Measurements from ENCODE around the gene PRPF19. TPM values are rescaled to one million over a fixed set of nuclear protein-coding genes. Genes with fewer than 3 reads are reported as not detected.

PRPF19 gene
- polyA plus RNA-seq, 4 donors: 113 to 153 (median 130) TPM

DNA sequence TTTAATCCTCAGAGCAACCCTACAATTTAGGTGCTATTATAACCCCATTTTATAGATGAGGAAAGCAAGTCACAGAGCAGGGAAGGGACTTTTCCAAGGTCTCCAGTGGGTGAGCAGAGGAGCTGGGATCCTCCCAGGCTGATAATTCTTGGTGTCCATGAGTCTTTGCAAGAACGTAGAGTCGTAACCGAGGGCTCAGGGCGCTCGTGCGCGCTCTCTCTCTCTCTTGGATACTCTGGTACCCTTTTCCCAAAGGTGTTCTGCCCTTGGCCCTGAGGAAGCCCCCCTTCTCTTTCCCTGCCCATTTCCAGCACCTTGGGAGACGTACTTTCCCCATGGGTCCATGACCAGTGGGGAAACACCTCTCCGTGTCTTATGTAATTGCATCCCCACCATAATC is 44.2 kb downstream of the PRPF19 start:
- no peak for DNase-seq (ENCODE audit: low read depth in 4 of 4, low spot score in 2 of 4)

DNA sequence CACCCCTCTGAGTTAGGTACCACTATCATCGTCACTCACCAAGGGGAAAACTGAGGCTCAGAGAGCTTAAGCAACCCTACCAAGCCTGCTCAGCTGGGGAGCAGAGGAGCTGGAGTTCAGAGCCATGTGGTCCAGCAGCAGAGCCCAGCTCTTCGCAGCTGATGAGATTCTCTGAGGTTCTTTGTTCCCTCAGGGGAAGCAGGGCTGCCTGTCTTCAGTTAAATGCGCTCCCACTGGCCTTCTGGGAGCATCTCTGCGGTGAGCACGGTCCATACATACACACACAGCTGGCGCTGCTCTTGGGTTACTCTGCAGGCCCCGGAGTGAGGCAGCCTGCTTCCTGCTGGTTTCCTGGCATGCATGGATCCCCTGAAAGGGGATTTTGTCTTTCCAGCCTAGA is 45.4 kb downstream of the PRPF19 start:
- DNase-seq (ENCODE audit: low read depth in 4 of 4, low spot score in 2 of 4): no peak

DNA sequence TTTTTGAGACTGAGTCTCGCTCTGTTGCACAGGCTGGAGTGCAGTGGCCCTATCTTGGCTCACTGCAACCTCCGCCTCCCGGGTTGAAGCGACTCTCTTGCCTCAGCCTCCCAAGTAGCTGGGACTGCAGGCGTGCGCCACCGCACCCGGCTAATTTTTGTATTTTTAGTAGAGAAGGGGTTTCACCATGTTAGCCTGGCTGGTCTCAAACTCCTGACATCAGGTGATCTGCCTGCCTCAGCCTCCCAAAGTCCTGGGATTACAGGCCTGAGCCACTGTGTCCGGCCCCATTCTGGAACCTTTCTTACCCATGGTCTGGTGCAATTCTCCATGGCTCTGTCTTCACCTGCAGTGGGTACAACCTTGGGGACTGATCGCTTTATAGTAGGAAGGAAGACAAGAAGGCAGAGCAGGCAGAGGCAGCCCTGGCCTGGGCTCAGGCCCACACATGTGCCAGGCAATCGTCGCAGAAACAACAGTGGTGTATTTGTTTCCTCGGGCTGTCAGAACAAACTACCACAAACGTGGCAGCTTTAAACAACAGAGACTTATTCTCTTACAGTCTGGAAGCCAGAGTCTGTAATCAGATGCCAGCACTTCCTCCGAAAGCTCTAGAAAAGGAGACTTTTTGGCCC is 46.7 kb downstream of the PRPF19 start:
- no peak for DNase-seq (ENCODE audit: low read depth in 4 of 4, low spot score in 2 of 4)

DNA sequence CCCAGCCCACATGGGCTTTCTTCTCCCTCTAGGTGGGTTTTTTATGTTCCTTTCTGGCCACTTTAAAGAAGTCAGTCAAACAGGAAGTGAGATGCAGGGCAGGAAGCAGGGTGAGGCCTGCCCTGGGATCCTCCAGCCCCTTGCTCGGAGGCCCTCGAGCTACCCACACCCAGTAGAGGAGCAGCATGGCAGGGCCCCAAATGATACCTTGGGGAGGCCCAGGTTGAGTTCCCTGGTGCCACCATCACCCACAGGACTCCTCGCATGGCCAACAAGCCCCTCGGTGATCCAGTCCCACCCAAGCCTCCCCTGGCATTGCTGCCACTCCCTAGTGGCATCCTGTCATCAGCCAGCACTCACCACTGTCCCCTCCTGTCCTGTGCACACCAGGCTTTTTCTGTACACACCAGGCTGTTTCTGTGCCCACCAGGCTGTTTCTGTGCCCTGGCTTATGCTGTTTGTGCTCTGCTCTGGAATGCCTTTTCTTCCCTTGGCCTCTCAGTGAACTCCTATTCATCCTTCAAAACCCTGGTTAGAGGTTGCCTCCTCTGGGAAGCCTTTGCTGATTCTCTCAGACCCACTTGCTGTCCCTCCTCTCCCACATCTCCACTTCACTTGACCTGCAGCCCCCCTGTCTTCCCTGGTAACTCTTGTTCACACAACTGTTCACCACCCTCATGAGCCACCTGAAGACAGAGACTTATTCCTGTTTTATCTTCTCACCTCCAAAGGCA is 47.5 kb downstream of the PRPF19 start:
- no peak for DNase-seq (ENCODE audit: low read depth in 4 of 4, low spot score in 2 of 4)

DNA sequence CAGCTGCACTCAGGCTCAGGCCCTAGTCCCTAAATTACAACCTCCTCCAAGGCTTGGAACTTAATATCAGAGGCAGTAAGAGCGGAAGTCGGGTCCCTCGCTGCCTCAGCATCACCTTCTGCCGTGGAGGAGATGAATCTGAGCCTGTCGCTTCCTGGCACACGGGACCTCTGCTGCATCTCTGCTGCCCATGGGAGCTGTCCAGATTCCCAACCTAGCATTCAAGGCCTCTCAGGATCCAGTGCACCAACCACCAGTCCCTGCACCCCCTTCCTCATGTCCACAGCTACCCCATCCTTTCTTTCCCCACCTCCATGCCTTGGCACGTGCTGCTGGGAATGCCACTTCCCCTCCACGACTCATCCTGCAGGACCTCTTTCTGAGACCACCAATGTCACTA is 48.1 kb downstream of the PRPF19 start:
- DNase-seq (ENCODE audit: low read depth in 4 of 4, low spot score in 2 of 4): no peak

DNA sequence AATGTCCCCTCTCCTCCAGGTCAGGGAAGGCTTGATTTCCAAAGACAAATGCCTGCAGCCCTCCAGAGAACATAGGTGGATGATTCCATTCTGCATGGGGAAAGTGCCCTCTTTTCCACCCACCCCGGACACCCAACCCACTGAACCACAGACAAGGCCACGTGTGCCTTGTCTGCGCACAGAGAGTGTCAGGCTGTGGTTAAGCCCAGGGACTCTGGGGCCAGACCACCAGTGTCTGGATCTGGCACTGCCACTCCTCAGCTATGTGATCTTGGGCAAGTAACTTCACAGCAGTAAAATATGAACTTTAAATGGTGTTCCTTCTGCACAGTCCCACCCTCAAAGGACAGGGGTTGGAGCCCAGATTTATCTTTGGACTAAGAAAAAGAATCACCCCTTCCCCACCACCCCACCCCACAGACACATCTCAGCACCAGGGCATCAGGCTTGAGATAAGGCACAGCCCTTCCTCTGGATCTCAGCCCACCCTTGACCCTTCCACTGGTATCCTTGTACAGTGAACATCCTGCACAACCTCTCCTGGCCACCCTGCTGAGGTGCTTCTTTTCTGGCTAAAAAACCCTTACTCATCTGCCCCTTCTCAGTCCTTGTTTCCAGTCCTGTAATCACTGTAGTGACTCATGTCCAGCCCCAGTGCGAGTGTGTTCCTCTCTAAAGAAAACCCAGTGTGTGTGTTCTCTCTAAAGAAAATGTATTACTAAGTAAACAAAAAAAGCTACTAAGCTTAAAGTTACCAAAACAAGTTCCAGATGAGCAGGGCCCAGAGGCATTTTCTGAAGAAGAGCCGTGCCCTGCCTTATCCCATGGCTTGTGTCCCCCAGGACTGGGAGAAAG is 48.8 kb downstream of the PRPF19 start:
- no peak for DNase-seq (ENCODE audit: low read depth in 4 of 4, low spot score in 2 of 4)

DNA sequence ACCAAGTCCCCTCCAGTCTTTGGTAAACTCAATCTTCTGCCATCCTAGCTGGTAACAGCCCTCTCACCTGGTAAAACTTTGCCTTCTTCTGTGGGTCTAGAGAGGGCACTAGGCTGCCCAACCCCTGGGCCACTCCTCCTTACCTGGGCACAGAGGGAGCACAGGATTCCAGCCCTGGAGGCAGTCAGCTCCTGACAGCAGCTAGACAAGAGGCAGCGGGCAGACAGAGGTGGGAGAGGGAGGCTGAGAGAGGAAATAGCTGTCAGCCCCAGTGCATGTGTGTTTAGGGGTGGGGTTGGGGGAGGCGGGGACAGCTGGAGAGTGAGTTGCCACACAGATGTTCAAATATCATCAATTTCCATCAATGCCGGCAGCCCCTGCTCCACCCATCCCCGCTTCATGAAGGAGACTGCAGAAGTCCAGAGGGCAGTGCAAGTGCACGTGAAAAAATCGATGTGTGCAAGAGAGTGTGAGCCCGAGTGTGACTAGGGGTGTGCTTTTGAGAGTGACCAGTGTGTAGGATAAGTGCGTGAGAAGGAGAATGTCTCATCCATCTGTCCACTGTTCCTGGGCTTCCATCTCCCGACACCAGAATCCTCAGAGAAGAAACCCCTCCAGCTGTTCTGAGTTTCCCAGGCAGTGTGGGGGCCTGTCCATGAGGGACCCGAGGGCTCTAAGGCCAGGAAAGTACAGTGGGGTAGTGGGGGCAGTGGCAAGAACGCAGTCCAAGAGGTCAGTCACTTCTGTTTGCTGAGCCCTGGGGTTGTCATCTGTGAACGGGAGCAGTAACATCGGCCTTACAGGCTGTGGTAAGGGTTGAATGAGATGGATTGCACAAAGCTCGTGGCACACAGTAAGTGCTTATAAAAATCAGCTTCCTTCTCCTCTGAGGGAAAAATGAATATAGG is 50.4 kb downstream of the PRPF19 start, which contains the start of gene PTGDR2:
Gene PTGDR2, minus strand, starts transcription at position 225 of the 908 bp plus-strand sequence. CDS start 2,228 bp downstream, outside the sequence.
- no peak for DNase-seq (ENCODE audit: low read depth in 4 of 4, low spot score in 2 of 4)

DNA sequence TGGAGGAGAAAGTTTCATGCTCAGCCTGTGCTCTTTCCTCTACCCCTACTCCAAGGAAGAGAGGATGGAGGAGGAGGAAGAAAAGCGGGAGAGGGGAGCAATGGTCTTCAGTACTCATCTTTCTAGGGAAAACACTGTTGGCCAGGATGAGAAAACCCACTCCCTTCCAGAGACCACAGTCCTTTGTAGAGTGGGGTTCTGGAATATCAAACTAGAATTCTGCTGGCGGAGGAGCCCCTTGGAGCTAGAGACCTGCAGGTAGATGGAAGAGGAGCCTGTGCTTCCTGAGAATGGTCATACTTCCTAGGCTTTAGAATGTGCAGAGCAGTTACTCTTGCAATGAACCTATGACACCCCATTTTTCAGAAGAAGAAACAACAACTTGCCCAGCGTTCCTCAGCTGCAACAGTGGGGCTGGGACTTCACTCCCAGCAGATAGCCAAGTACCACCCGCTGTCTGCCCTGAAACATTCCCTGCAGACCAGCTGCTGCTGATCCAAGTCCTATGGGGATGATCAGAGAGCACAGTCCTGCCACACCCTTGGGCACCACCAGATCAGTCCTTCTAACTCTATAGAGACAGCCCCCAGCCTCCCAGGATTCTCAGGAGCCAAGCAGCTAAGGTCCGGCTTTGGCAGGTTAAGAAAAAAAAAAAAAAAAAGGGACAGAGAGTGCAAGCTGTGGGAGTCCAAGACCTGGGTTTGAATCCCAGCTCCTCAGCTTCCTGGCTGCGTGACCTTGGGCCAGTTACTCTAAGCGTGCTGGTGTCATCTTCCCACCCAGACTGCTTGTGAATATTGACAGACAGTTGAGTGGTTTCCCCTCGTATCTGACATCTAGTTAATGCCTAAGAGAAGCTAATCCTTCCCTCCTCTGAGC is 51.3 kb downstream of the PRPF19 start:
- DNase-seq (ENCODE audit: low read depth in 4 of 4, low spot score in 2 of 4): no peak

DNA sequence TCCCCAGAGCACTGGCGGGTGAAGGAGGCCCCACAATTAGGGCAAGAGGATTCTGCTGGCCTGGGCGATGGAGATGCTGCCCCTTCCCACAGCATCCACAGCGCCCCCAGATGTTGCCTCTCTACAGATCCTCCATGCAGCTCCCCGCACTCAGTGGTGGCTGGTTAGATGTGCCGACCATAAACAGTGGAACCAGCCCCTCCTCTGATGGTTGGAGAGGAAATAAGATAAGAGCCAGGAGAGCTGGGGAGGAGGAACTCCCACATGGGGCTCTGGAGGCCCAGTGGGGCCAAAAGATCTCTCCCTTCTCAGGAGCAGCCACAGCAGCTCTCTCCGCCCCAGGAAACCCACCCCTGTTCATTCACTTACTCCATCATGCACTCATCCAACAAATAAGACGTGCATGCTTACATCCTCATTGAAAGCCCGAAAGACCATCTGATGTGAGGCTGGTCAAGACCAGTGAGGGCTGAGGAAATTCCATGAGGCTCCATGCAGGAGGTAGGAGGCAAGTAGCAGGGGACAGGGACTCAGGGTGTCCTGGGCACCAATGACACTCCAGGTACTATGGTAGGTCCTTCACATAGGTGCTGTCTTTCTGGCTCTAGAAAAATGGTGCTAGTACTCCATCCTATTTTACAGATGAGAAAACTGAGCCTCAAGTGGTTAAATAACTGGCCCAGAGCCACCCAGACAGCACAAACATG is 52.1 kb downstream of the PRPF19 start:
- no peak for DNase-seq (ENCODE audit: low read depth in 4 of 4, low spot score in 2 of 4)

DNA sequence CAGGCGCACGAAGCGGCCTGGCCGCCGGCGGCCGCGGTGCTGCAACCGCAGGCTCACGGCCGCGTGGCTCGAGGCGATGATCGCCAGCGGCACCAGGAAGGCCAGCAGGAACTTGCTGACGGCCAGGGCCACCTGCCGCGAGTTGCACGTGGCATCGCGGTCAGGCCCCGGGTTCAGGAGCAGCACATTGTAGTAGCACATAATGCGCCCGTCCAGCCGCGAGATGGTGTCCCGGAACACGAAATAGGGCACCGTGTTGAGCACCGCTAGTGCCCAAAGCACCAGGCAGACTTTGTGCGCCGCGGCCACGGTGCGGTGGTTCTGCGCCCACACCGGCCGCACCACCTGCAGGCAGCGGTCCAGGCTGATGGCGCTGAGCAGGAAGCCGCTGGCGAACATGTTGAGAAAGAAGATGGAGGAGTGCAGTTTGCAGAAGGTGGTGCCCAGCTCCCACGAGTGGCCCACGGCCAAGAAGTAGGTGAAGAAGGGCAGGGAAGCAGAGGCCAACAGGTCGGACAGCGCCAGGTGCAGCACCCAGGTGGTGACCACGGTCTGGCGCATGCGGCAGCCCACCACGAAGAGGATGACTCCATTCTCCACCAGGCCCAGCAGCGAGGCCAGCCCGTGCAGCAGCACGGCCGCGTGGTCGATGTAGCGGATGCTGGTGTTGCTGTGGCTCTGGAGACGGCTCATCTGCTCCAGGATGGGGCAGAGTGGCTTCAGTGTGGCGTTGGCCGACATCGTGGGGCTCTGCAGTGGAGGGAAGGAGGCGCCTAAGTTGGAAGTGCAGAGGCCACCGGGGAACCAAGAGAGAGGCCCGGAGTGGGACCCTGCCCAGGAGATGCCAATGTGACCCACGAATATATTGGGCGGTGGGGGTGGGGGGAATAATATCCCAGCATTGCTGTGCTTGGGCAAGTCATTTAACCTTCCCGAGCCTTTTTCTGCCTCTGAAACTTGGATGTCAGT is 53.1 kb downstream of the PRPF19 start:
- no peak for DNase-seq (ENCODE audit: low read depth in 4 of 4, low spot score in 2 of 4)

DNA sequence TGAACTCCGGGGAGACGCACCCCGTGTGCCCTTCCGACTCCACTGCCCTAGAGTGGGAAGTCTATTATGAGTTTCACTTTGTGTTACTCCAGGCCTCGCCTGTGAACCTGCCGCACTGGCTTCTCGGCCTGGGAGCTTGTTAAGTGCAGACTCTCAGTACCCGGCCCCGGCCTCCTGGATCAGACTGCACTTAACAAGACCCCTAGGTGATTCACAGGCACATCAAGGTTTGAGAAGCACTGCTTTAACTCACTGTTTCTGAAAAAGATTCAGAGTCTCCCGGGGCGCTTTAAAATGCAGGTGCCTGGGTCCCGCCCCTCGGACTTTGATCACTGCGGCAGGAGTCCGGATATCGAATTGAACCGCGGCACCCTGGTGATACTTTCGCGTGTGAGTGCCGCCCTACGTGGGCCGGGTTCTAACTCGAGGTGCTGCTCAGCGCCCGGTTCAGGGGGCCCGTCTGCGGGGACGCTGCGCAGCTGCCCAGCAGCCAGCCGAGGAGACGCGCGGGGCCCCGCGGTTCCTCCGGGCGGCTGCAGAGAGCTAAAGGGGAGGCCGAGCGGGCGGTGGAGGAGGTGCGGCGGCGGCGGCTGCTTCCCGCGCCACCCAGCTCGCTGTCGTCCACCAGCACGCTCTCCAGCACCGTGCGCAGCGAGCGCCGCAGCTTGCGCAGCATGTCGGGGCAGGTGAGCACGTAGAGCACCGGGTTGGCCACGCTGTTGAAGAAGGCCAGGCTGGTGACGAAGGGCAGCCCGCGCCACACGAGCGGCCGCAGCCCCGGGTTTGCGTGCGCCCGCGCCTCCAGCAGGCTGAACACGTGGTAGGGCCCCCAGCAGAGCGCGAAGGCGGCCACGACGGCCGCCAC is 54.0 kb downstream of the PRPF19 start:
- DNase-seq (ENCODE audit: low read depth in 4 of 4, low spot score in 2 of 4): no peak

DNA sequence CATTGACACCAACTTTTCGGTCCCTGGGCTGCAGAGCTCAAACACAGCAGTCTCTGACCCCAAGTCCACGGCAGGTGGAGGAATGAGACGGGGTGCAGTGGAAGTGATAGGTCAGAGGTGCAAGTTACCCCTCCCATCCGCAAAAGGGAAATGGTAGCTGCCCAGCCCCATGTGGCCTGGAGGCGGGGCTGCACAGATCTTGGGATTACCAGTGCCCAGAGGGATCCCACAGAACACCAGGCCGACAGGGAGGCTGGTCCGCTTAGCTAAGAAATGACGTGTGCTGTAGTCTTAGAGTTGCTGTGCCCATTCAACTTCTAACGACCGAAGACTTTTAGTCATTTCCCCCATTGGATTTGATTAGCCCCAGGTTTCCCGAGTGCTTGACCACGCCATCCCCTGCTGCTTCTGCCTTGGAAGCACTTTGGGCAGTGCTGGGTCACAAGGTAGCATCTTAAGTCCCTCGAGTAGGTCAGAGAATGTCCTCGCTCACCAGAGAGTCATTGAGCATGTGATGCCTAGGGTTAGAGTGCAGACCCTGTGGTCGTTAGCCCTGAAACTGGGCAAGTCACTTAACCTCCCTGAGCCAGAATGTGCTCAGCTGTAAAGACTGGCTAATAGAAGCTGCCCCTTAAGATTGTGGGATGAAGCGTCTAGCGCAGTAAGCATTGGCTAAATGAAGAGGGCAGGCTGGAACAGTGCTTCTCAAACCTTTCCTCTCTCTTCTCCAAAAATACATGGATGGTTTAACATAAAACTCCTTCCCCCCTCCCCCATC is 54.9 kb downstream of the PRPF19 start:
- no peak for DNase-seq (ENCODE audit: low read depth in 4 of 4, low spot score in 2 of 4)

DNA sequence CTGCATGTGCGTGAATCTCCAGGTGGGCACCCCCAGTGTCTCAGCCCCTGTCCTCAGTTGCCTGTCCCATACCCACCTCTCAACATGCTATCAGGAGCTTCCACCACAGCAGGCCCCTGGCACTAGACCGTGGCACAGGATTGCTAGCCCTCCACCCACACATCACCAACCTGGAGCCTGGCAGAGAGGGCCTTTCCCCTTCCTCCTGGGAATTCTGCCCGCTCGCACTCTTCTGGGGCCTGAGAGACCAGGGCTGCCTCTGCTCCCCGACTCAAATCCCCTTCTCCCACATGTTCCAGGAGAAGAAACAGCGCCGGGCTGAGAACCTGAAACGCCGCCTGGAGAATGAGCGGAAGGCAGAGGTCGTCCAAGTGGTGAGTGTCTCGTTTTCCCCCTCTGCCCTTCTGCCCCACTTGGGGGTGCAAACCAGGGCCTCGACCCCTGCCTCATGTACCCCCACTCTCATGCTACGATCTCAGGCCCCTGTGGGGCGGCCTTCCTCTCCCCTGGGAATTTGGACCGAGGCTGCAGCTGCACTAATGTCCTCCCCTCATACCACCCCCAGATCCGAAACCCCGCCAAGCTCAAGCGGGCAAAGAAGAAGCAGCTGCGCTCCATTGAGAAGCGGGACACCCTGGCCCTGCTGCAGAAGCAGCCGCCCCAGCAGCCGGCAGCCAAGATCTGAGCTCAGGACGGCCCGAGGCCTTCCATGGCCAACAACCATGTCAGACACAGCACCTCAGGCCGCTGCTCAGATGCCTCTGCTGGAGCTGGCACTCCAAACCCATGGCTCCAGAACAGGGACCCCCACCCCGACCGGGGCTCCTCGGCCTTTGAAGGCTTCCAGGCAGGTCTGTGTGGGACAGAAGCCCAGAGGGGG is 56.5 kb downstream of the PRPF19 start:
- DNase-seq (ENCODE audit: low read depth in 4 of 4, low spot score in 2 of 4): no peak

DNA sequence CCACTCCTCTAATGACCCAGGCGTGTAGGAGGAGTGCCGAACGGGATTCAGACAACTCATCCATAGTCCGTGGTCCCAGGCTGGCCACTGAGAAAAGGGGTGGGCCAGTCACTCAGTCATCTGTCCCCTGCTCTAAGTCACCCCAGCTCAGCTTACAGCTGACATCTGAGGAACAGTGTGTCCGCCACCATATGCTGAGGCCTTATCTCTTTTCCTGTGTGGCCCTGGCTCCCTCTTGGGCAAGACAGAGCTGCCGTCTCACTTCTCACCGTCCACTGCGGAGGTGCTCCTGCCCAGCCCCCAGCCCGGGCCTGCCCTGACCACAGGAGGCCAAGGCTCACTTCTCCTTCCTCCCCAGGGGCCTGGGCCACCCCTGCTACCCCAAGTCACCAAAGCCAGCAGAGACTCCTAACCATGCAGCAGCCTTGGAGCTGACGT is 57.7 kb downstream of the PRPF19 start:
- DNase-seq (ENCODE audit: low read depth in 4 of 4, low spot score in 2 of 4): no peak

DNA sequence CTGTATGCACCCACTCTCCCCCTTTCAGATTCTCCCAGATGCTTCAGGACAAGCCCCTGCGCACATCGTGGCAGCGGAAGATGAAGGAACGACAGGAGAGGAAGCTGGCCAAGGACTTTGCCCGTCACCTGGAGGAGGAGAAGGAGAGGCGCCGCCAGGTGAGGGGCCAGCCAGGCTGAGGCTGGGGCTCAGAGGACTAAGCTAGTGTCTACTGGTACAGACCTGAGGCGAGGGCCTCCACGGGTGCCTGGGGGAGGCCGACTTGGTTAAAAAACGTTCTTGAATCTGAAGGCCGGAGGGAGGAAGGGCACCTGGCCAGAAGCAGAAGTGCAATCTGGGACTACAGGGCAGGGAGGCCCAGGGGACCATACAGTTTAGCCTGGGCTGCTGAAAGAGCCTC is 58.5 kb downstream of the PRPF19 start:
- no peak for DNase-seq (ENCODE audit: low read depth in 4 of 4, low spot score in 2 of 4)
